Activated naive CD8-positive, alpha-beta T cell treated with anti-CD3 and anti-CD28 coated beads, Interleukin-2, amount 50 U/mL, for 24 hours (primary cell): ENCODE measurements around the gene PNMT.

Experiments
- ATAC-seq: fragments of 150-1000 bp; cut with Tn5 transposase; one replicate; pipeline ENCODE4 v1.10.0; 2021
- DNase-seq: peaks from one replicate; pipeline ENCODE4 v3.0.0; 2021
- H3K27ac Mint-ChIP-seq: one replicate; pipeline ENCODE4 v1.8.0; 2021; ENCODE audit warnings: mild to moderate bottlenecking, mixed read lengths
- H3K27me3 Mint-ChIP-seq: one replicate; pipeline ENCODE4 v1.8.0; 2021; ENCODE audit warnings: mixed read lengths
- H3K36me3 Mint-ChIP-seq: one replicate; pipeline ENCODE4 v1.8.0; 2021; ENCODE audit warnings: low read depth, mixed read lengths
- H3K4me1 Mint-ChIP-seq: one replicate; pipeline ENCODE4 v1.8.0; 2021; ENCODE audit warnings: mixed read lengths
- H3K4me3 Mint-ChIP-seq: one replicate; pipeline ENCODE4 v1.8.0; 2021; ENCODE audit warnings: mild to moderate bottlenecking, moderate library complexity, mixed read lengths
- H3K9me3 Mint-ChIP-seq: one replicate; pipeline ENCODE4 v1.8.0; 2021; ENCODE audit warnings: mixed read lengths

Gene PNMT

GRCh38 chr17:39699818-39700147, 31.5 kb downstream of the PNMT start, which contains the start of gene ERBB2:
ERBB2 (plus strand) TSS chr17:39700064; CDS start chr17:39700239, 175 bp downstream.
- H3K4me3 Mint-ChIP-seq: peak within 1 kb of the TSS; percentile 54

GRCh38 chr17:39700148-39700987, 32.1 kb downstream of the PNMT start:
- Mint-ChIP-seq H3K36me3 (no peaks in the 10 kb centered on the region), H3K4me1 (peaks cover 10% of the 10 kb centered on the region), H3K27me3 (peaks cover 37% of the 10 kb centered on the region), H3K4me3 (no peak overlapping the region), H3K9me3 (no peaks in the 10 kb centered on the region), H3K27ac (no peak overlapping the region)
- ATAC-seq (no peak), DNase-seq (no peak)

More at GRCh38 chr17:39699818-39700147, 31.5 kb downstream of the PNMT start, which contains the start of gene ERBB2:
- DNase-seq (no peak), ATAC-seq (no peak)
- Mint-ChIP-seq H3K9me3 (no peaks in the 10 kb centered on the region), H3K36me3 (no peaks in the 10 kb centered on the region), H3K27ac (no peak within 1 kb of the TSS), H3K4me1 (peaks cover 10% of the 10 kb centered on the region), H3K27me3 (peaks cover 37% of the 10 kb centered on the region)

- Mint-ChIP-seq H3K27me3 (peaks cover 37% of the 10 kb centered on the region), H3K4me3 (no peak overlapping the region), H3K4me1 (peaks cover 10% of the 10 kb centered on the region), H3K9me3 (no peaks in the 10 kb centered on the region), H3K27ac (no peak overlapping the region), H3K36me3 (no peaks in the 10 kb centered on the region)
- DNase-seq (no peak), ATAC-seq (no peak)
Measured at GRCh38 chr17:39701012-39701783, 32.9 kb downstream of the PNMT start.

DNA sequence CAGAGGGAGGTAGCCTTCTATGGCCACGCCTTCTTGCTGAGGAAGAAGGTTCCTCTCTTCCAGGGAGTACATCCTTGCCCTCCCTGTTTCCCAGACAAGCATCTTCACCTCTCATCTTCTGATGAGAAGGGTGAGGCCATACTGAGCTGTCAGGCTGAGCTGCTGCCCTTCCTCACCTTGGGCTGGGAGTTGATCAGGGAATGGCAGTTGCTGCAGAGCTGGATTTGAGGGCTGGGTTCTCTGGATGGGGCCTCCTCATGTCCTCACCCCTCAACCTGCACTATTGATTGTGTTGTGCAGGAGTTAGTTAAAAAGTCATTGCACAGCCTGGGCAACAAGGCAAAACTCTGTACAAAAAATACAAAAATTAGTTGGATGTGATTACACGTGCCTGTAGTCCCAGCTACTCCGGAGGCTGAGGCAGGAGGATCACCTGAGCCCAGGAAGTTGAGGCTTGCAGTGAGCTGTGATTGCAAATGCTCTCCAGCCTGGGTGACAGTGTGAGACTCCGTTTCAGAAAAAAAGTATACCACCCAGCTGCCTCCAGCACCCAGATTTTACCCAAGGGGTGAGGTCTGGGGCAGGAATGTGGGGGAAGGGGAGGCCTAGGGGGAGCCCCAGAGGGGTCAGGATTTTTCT, 33.6 kb downstream of the PNMT start:
- Mint-ChIP-seq H3K36me3 (no peaks in the 10 kb centered on the region), H3K9me3 (no peaks in the 10 kb centered on the region), H3K4me3 (no peak overlapping the region), H3K4me1 (peaks cover 13% of the 10 kb centered on the region), H3K27me3 (peaks cover 37% of the 10 kb centered on the region), H3K27ac (no peak overlapping the region)
- DNase-seq: no peak
- no peak for ATAC-seq

DNA sequence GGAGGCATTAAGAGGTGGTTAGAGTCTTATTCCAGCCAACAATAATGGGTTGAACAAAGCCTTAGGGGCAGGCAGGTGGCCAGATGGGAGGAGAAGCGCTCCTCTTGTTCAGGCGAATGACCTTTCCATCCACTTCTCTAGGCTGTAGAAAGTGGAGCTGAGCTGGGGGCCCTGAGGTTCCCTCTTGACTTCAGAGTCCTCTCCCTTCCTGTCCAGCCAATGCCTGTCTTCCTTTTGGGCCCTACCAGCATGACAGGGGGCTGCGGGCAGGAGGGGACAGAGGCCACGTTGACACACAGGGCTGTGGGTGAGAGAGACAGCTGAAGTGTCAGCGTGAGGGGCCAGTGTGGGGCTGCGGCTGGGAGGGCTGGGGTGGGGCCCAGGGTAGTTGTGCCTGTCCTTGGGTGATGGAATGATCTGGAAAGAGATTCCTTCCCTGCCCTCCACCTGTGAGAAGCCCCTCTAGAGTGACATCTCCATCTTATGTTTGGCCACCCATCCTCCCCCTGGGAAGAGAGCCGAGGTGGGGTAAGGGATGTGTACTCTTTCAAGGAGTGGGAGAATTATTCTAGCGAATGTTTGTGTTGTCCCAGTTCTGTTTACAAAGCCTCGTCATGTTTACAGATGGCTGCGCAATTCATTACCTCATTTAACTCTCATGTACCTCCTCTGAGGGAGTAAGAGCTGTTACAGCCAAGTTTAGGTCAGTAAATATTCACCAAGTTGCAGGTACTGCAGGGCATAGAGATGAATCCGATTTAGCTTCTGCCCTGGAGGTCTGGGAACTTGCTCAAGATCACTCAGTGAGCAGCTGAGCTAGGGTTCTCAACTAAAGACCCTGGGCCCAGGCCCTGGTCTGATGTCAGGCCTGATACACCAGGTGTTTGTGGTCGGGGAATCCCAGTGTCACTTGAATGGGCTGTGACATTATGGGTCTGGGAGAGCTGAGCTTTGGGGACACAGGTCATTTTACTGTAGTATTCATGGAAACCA, 34.9 kb downstream of the PNMT start:
- no peak overlapping the region for H3K27ac Mint-ChIP-seq
- H3K4me1 Mint-ChIP-seq: peaks cover 18% of the 10 kb centered on the region
- no peak overlapping the region for H3K4me3 Mint-ChIP-seq
- ATAC-seq (peak; percentile 58), DNase-seq (no peak)
- H3K36me3 Mint-ChIP-seq: no peaks in the 10 kb centered on the region
- no peaks in the 10 kb centered on the region for H3K9me3 Mint-ChIP-seq
- peaks cover 34% of the 10 kb centered on the region for H3K27me3 Mint-ChIP-seq

- no peak overlapping the region for H3K27ac Mint-ChIP-seq
- no peaks in the 10 kb centered on the region for H3K9me3 Mint-ChIP-seq
- H3K4me1 Mint-ChIP-seq: peaks cover 18% of the 10 kb centered on the region
- H3K27me3 Mint-ChIP-seq: peaks cover 27% of the 10 kb centered on the region
- H3K36me3 Mint-ChIP-seq: no peaks in the 10 kb centered on the region
- H3K4me3 Mint-ChIP-seq: no peak overlapping the region
- no peak for ATAC-seq
- DNase-seq: no peak
Measured at GRCh38 chr17:39703913-39704312, 35.7 kb downstream of the PNMT start.

- ATAC-seq (peak; percentile 20), DNase-seq (no peak)
- H3K4me1 Mint-ChIP-seq: peaks cover 13% of the 10 kb centered on the region
- H3K9me3 Mint-ChIP-seq: no peaks in the 10 kb centered on the region
- peaks cover 18% of the 10 kb centered on the region for H3K27me3 Mint-ChIP-seq
- no peak overlapping the region for H3K4me3 Mint-ChIP-seq
- H3K36me3 Mint-ChIP-seq: no peaks in the 10 kb centered on the region
- no peak overlapping the region for H3K27ac Mint-ChIP-seq
Measured at GRCh38 chr17:39704821-39705551, 36.7 kb downstream of the PNMT start.

DNA sequence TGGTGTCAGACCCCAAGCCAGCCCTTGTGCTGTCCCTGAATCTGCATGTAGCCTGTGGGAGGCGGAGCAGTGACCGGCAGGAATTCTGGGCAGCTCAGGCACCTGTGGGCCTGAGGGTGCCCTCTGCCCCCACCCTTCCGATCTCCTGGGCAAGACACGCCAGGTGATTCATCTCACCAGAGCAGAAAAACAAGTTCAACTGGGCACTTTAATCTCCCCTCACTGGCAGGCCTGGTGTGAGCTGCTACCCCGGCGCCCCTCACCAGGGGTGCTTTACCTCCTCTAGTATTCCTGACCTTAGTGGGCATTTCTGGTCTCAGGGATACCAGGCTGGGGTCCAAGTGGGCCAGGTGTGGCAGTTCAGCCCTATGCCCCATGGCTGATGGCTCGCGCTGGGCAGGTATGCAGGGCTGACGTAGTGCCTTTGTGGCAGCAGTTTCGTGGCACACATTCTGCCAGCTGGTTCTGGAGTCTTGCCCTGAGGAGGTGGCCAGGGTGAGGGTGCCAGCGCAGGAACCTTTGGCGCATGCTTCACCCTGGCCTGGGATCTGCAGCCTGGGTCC, 37.6 kb downstream of the PNMT start:
- H3K4me1 Mint-ChIP-seq: peaks cover 13% of the 10 kb centered on the region
- ATAC-seq: no peak
- no peaks in the 10 kb centered on the region for H3K9me3 Mint-ChIP-seq
- DNase-seq: no peak
- no peak overlapping the region for H3K27ac Mint-ChIP-seq
- H3K27me3 Mint-ChIP-seq: peaks cover 13% of the 10 kb centered on the region
- H3K36me3 Mint-ChIP-seq: no peaks in the 10 kb centered on the region
- H3K4me3 Mint-ChIP-seq: no peak overlapping the region

DNA sequence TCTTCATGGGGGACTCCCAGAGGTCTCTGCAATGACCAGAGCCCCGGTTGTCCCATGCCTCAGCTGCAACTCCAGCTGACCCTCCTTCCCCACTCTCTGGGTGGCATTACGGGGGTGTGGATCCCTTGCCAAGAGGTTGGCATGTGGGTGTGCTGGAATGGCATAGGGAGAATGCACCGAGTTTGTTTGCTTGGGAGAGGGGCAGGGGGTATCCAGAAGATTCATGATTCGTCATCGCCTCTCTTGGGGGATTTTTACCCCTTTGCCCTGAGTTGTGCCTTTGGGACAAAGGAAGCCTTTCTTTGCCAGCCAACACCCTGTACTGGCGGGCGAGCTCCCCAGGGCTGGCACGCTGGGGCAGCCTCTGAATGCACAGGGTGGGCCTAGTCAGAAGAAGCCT, 38.1 kb downstream of the PNMT start:
- H3K4me3 Mint-ChIP-seq: no peak overlapping the region
- no peak for ATAC-seq
- H3K27ac Mint-ChIP-seq: no peak overlapping the region

GRCh38 chr17:39706921-39707337, 38.7 kb downstream of the PNMT start:
- Mint-ChIP-seq H3K27me3 (peaks cover 3% of the 10 kb centered on the region), H3K36me3 (no peaks in the 10 kb centered on the region), H3K27ac (no peak overlapping the region), H3K4me3 (no peak overlapping the region), H3K9me3 (no peaks in the 10 kb centered on the region), H3K4me1 (peaks cover 13% of the 10 kb centered on the region)
- ATAC-seq (no peak), DNase-seq (no peak)

More for the DNA sequence above, 38.1 kb downstream of the PNMT start:
- Mint-ChIP-seq H3K27me3 (peaks cover 7% of the 10 kb centered on the region), H3K4me1 (peaks cover 13% of the 10 kb centered on the region), H3K36me3 (no peaks in the 10 kb centered on the region), H3K9me3 (no peaks in the 10 kb centered on the region)
- no peak for DNase-seq

- Mint-ChIP-seq H3K4me1 (peaks cover 8% of the 10 kb centered on the region), H3K4me3 (no peak overlapping the region), H3K9me3 (no peaks in the 10 kb centered on the region), H3K27me3 (no peaks in the 10 kb centered on the region), H3K27ac (no peak overlapping the region), H3K36me3 (no peaks in the 10 kb centered on the region)
- no peak for ATAC-seq
- DNase-seq: no peak
Measured at GRCh38 chr17:39709319-39709997, 41.2 kb downstream of the PNMT start.

GRCh38 chr17:39709998-39710964, 42.0 kb downstream of the PNMT start:
- H3K27me3 Mint-ChIP-seq: no peaks in the 10 kb centered on the region
- no peaks in the 10 kb centered on the region for H3K36me3 Mint-ChIP-seq
- no peak overlapping the region for H3K27ac Mint-ChIP-seq
- no peaks in the 10 kb centered on the region for H3K9me3 Mint-ChIP-seq
- H3K4me1 Mint-ChIP-seq: peaks cover 8% of the 10 kb centered on the region
- H3K4me3 Mint-ChIP-seq: no peak overlapping the region
- DNase-seq (no peak), ATAC-seq (no peak)
